Left cardiac atrium (tissue), 4 donors: ENCODE measurements around the gene LMNA. TPM values are rescaled to one million over a fixed set of nuclear protein-coding genes. Genes with fewer than 3 reads are reported as not detected.

Experiments
- ATAC-seq, 2 donors: fragments of 200-7000 bp; cut with Tn5 transposase; one replicate each; pipeline ENCODE4 v1.9.1; 2020; ENCODE audit warnings: mild to moderate bottlenecking in 2 of 2, moderate library complexity in 2 of 2
- DNase-seq: peaks from one replicate; pipeline ENCODE4 v3.0.0-alpha.2; 2020
- intact Hi-C, 2 donors: fragments of 100-400 bp; cut with DNase I; formaldehyde crosslinking; loops; one replicate each; pipeline versions ENCODE4 v1.14.1 to v1.15.1; 2022 to 2023
- total RNA-seq, 2 donors: library from RNA; stranded (reverse); fragmentation: NEBNext Ultra II Directional; extraction: Animal tissue kit (Norgen Biotek cat#: 25700); gene quantifications; one replicate each; pipeline ENCODE4 v1.2.1, GENCODE V29; 2021
- donor health status: DM: no; HTN: yes; CAD: no.
- donor health status: DM: no; HTN: yes; CAD: no; lungs with severe emphysema.
- donor health status: DM: yes; HTN: yes; CAD: no.
- donor health status: Dilated cardiomyopathy.

LMNA gene
- total RNA-seq, 2 donors from 2014 or later: 264 to 384 TPM

DNA sequence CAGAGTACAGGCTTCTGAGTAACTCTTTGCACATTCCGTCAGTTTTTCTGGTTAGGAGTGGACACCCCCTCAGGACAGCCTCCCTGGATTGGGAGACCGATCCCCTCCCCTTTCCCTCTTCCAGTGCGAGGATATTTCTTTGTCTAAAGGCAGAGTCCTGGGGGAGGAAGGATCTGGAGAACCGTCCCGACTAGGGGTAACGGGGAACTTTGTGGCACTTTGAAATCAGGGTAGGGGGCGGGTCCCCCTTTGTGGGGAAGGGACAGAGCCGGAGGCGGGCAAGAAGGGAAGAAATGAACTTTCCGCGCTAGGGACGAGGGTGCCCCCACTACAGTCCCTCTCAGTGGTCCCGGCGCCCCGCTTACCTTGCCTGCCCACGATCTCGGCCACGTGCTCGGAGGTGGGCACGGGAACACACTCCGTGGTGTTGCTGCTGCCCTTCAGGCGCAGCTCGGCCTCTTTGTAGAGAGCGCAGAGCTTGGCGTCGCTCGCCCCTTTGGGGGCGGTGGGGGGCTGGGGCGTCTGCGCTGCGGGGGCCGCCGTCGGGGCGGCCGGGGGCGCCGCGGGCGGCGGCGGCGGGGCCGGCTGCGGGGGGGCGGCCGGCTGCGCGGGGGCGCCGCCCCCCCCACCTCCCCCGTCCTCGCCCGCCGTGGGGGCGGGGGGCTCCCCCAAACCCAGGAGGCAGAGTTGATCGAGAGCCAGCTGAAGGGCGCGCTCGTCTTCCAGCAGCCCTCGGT, 33.2 kb upstream of the LMNA start:
- ATAC-seq (no peak), DNase-seq (peak; percentile 24)
- intact Hi-C loops: no loop called here

- DNase-seq: no peak
- intact Hi-C loops: no loop called here
- peak in 1 of 2 donors; percentile 1 for ATAC-seq
Observed at GRCh38 chr1:156081917-156082308, 32.6 kb upstream of the LMNA start.

DNA sequence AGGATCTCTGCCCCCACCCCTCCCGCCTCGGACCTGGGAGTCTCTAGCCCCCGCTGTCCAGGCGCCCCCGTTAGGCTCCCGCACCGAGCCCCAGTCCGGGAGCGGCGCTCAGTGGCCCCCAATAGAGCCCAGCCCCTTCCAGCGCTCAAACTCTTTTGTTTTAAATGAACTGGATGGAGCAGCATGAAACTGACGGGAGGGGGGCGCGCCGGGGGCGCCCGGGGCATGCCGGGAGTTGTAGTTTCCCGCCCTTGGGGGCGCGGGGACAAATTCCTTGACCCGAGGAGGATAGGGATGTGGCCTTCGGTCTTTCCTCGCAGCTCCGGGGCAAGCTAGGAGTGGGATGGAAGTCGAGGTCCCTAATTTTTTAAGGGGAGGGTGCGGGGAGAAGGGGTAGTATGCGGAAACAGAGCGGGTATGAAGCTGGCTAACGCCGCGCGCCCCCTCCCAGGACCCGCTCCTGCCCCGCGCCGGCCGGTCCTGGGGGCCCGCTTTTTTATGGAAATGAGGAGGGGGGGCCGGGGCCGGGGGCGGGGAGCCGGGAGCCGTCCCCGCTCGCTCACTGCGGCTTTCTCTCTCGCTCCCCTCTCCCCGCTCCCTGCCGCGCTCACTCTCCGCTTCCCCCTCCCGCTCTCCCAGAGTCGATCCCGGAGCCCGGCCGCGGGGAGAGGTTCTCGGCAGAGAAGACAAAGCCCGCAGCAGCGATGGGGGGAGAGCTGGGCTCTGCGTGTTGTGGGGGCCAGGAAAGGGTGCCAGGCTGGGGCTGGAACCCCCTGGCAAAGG, 32.0 kb upstream of the LMNA start, which contains the start of gene MEX3A:
Gene MEX3A (minus strand): TSS at position 157 of the 783 bp plus-strand sequence. CDS start 467 bp downstream, outside the sequence.
- intact Hi-C loops: no loop called here
- DNase-seq (peak; percentile 80), ATAC-seq (peak; percentile 88 to 91)

GRCh38 chr1:156083800-156084790, 30.4 kb upstream of the LMNA start:
- no peak for ATAC-seq
- intact Hi-C loops: no loop called here
- no peak for DNase-seq

GRCh38 chr1:156086256-156086662, 28.3 kb upstream of the LMNA start:
- intact Hi-C loops: no loop called here
- ATAC-seq: no peak
- no peak for DNase-seq

DNA sequence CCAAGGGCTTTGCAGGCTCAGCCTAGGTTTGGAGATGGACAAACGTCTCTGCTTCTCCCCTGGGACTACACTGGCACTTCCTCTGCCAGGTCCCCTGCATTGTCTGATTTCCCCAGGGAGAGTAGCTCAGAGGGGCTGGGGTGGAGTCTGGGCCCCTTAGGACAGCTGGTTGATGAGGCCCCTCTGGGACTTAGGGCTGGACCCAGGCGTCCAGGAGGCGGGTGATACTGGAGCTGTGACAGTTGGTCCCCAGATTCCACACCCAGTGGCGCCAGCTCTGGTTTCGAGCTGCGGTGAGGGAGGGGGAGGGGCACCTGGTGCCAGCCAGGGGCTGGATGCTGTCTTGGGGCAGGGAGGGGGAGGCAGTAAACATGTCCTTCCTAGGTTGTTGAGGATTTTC, 24.8 kb upstream of the LMNA start:
- DNase-seq: no peak
- ATAC-seq: no peak
- intact Hi-C loops: loop anchor here (1.0 to 5.0 kb wide), 2 partner anchors 136 to 138 kb away; no protein-coding TSS in a partner anchor

DNA sequence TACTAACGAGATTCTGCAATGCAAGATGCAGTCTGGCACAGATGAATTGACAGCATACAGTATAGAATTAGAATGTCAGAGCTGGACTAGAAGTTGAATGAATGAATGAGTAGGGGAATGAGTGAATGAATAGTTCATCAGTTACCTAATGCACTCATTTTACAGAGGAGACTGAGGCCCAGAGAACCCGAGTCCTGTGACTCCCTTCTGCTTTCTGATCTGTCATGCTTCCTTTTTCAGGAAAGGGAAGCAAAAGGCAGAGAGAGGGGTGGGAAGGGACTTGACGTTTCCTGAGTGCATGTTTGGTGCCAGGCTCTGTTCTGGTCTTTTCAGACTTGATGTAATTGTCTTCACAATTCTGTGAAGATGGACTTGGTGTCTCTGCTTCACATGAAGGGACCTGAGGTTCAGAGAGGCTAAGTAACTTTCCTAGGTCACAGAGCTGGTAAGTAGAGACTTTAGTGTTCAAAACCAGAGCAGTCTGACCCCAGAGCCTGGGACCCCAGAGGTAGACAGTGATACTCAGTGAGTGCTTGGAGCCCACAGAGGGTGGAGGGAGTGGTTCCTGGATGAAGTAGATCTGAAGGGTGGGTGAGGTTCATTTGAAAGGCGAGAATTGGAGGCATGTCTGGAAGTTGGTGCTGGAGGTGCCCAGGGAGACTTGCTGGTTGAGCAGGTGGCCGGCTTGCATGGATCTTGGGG, 24.2 kb upstream of the LMNA start:
- ATAC-seq: peak in 1 of 2 donors; percentile 30
- intact Hi-C loops: loop anchor here (1.0 to 5.0 kb wide), 2 partner anchors 135 to 137 kb away; no protein-coding TSS in a partner anchor

GRCh38 chr1:156090840-156091188, 23.7 kb upstream of the LMNA start:
- intact Hi-C loops: loop anchor here (1.0 to 5.0 kb wide), 2 partner anchors 134 to 136 kb away; no protein-coding TSS in a partner anchor
- DNase-seq (peak; percentile 88), ATAC-seq (peak; percentile 84 to 90)

More for the DNA sequence above, 24.2 kb upstream of the LMNA start:
- no peak for DNase-seq

- intact Hi-C loops: loop anchor here in 1 of 2 donors (5.0 kb wide), 1 partner anchor 136 kb away; no protein-coding TSS in a partner anchor
- DNase-seq (no peak), ATAC-seq (no peak)
Observed at GRCh38 chr1:156091610-156092009, 22.9 kb upstream of the LMNA start.

- ATAC-seq (peak in 1 of 2 donors; percentile 8), DNase-seq (no peak)
- intact Hi-C loops: loop anchor here (1.0 to 2.0 kb wide), 2 partner anchors 33 to 34 kb away; no protein-coding TSS in a partner anchor
Observed at GRCh38 chr1:156095906-156096508, 18.5 kb upstream of the LMNA start.

DNA sequence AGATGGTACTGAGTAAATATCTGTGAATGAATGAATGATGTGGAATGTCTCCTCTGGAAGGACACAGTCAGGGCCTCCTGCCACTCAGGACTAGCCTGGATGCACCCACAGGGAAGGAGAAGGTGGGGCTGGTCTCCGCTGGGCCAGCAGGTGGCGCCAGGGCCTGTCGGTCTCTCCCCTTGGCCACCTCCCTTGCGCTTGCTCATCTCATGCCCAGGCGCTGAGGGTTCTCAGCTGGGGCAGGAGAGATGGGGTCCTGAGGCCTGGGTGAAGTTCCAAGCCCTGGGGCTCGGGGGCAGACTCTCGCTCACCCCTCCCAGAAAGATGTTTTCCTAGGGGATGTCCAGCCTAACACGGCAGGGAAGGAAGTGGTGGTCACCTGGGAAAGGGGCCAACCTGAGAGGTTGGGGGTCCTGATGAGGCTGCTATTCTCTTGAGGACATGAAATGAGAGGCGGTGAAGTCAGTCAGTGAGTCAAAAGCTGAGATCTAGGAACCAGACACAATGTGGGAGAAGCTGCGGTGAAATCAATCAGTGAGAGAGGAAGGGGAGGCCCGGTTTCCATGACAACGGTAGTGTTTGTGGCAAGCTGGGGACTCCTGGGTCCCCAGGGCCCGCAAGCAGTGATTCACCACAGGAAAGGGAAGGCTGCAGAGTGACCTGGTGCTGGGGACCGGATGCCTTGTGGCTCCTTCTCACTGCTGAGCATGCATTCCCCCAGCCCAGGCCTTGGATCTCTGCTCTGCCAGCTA, 17.7 kb upstream of the LMNA start:
- intact Hi-C loops: loop anchor here (1.0 to 2.0 kb wide), 2 partner anchors 32 to 33 kb away; no protein-coding TSS in a partner anchor
- DNase-seq: peak; percentile 93

GRCh38 chr1:156097499-156098178, 16.9 kb upstream of the LMNA start:
- intact Hi-C loops: loop anchor here in 1 of 2 donors (2.0 kb wide), 1 partner anchor 31 kb away; no protein-coding TSS in a partner anchor
- ATAC-seq (no peak), DNase-seq (no peak)

More for the DNA sequence above, 17.7 kb upstream of the LMNA start:
- ATAC-seq: peak; percentile 95

- intact Hi-C loops: no loop called here
- ATAC-seq: no peak
- no peak for DNase-seq
Observed at GRCh38 chr1:156098784-156099183, 15.7 kb upstream of the LMNA start.

GRCh38 chr1:156099282-156099681, 15.2 kb upstream of the LMNA start:
- ATAC-seq (no peak), DNase-seq (no peak)
- intact Hi-C loops: no loop called here

DNA sequence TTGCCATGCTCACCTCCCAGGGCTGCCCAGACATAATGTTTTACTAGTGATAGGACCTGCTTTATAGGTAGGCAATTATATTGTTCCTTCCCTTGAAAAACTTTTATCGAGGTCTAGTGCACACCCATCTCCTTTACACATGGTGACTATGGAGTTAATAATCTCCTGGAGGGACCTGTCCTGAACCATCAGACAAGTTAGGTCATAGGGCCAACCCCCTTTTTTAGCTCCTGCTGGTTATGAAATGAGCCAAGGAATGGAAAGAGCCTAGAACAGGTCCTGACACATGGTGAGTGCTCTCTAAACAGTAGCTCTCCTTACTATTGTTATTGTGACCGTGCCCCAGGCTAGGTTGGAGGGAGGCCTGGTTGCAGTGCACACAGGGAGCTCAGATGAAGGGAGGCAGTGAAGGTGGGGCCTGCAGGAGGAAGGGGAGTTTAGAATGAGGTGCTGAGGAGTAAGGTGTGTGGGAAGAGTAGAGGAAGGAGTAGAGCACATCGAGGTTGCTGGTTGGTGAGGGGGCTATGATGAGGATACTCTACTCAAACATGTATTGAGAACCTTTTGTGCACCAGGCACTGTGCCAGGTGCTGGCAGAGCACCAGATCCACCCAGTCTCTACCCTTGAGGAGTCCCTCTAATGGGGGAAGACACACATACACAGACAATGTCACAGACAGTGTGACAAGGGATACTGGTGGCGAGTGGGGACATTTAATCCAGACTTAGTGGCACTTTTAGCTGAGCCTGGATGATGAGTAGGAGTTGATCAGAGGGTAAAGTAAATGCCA, 14.1 kb upstream of the LMNA start:
- ATAC-seq: no peak
- no peak for DNase-seq
- intact Hi-C loops: no loop called here

- intact Hi-C loops: no loop called here
- DNase-seq (no peak), ATAC-seq (no peak)
Observed at GRCh38 chr1:156101880-156102279, 12.6 kb upstream of the LMNA start.
